ENCODE data around the gene MIPOL1. TPM values are rescaled to one million over a fixed set of nuclear protein-coding genes. Genes with fewer than 3 reads are reported as not detected.

Gene MIPOL1
- total and polyA plus RNA-seq, 2 of the 13 experiments (the other 11 are each of a cell fraction or from before 2014, with no cell fraction given) = 8.6 to 34.2 TPM

DNA sequence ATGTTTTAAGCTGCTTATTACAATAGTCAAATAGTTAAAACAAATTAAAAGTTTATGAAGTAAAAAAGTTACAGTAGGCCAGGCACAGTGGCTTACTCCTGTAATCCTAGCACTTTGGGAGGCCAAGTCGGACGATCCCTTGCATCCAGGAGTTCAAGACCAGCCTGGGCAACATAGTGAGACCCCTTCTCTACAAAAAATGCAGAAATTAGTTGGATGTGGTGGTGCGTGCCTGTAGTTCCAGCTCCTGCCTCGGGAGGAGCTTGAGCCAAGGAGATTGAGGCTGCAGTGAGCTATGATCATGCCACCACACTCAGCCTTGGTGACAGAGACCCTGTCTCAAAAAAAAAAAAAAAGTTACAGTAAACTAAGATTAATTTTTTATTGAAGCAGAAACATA is 142.6 kb downstream of the MIPOL1 start (continued):
- no peak for TF ChIP-seq ZBTB7A (CRISPR knock-in tag; IDR thresholded peaks at IDR 0.05)
- peak; percentile 15; the same call in 1 of the 2 replicates for TF ChIP-seq SALL1 (CRISPR knock-in tag; IDR thresholded peaks at IDR 0.05)
- no peak for TF ChIP-seq BCL6 (CRISPR knock-in tag; IDR thresholded peaks at IDR 0.05)
- no peak for TF ChIP-seq ZNF225 (CRISPR knock-in tag; IDR thresholded peaks at IDR 0.05)
- no peak for TF ChIP-seq TOE1 (CRISPR knock-in tag; IDR thresholded peaks at IDR 0.05)
- no peak for TF ChIP-seq RARA (CRISPR knock-in tag; IDR thresholded peaks at IDR 0.05)
- peak; percentile 84 for TF ChIP-seq STAG1 (CRISPR knock-in tag; IDR thresholded peaks at IDR 0.05)
- TF ChIP-seq TSC22D2 (CRISPR knock-in tag; IDR thresholded peaks at IDR 0.05; ENCODE audit: borderline replicate concordance) = 0 out of 2 replicates have a peak, but pooled peaks have one; percentile 71
- TF ChIP-seq ZNF615 (CRISPR knock-in tag; IDR thresholded peaks at IDR 0.05; ENCODE audit: borderline replicate concordance) = no peak
- no peak for TF ChIP-seq ZNF253 (CRISPR knock-in tag; IDR thresholded peaks at IDR 0.05; ENCODE audit: borderline replicate concordance)
- no peak for TF ChIP-seq ZNF33B (CRISPR knock-in tag; IDR thresholded peaks at IDR 0.05)
- no peak for TF ChIP-seq CENPX (CRISPR knock-in tag; IDR thresholded peaks at IDR 0.05)
- TF ChIP-seq ZNF75D (CRISPR knock-in tag; IDR thresholded peaks at IDR 0.05; ENCODE audit: borderline replicate concordance) = no peak
- TF ChIP-seq ZNF850 (CRISPR knock-in tag; conservative IDR thresholded peaks at IDR 0.05) = no peak
- TF ChIP-seq MTF2 (CRISPR knock-in tag; IDR thresholded peaks at IDR 0.05; ENCODE audit: borderline replicate concordance) = no peak
- TF ChIP-seq, protein P1, sequence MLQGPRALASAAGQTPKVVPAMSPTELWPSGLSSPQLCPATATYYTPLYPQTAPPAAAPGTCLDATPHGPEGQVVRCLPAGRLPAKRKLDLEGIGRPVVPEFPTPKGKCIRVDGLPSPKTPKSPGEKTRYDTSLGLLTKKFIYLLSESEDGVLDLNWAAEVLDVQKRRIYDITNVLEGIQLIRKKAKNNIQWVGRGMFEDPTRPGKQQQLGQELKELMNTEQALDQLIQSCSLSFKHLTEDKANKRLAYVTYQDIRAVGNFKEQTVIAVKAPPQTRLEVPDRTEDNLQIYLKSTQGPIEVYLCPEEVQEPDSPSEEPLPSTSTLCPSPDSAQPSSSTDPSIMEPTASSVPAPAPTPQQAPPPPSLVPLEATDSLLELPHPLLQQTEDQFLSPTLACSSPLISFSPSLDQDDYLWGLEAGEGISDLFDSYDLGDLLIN (CRISPR knock-in tag; IDR thresholded peaks at IDR 0.05; ENCODE audit: borderline replicate concordance) = no peak
- TF ChIP-seq, protein P2, sequence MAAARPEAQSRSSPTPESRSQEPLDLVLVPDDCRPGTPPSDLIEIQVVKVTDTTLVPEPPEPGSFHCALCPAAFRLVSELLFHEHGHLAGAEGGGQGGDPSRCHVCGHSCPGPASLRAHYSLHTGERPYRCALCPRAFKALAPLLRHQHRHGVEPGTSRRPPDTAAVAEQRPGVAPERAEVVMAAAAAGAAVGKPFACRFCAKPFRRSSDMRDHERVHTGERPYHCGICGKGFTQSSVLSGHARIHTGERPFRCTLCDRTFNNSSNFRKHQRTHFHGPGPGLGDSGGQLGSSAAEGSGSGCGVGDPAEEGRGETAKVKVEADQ (CRISPR knock-in tag; IDR thresholded peaks at IDR 0.05; ENCODE audit: borderline replicate concordance) = no peak
- no peak for TF ChIP-seq MED8 (CRISPR knock-in tag; IDR thresholded peaks at IDR 0.05; ENCODE audit: insufficient replicate concordance)
- TF ChIP-seq RCOR2 (CRISPR knock-in tag; IDR thresholded peaks at IDR 0.05) = 0 out of 2 replicates have a peak, but pooled peaks have one; percentile 40
- peak; percentile 99 for TF ChIP-seq ZNF121 (CRISPR knock-in tag; IDR thresholded peaks at IDR 0.05)
- peak; percentile 34; the same call in 1 of the 2 replicates for TF ChIP-seq EHMT2 (IDR thresholded peaks at IDR 0.05; ENCODE audit: borderline replicate concordance, low read depth, low read length)
- TF ChIP-seq WIZ (CRISPR knock-in tag; IDR thresholded peaks at IDR 0.05) = no peak
- no peak for TF ChIP-seq XRCC5 (optimal IDR thresholded peaks at IDR 0.05; ENCODE audit: low read length)
- TF ChIP-seq ZNF20 (CRISPR knock-in tag; IDR thresholded peaks at IDR 0.05) = no peak
- 0 out of 2 replicates have a peak, but pooled peaks have one; percentile 41 for TF ChIP-seq ZNF331 (CRISPR knock-in tag; IDR thresholded peaks at IDR 0.05)
- TF ChIP-seq ZMYM2 (CRISPR knock-in tag; IDR thresholded peaks at IDR 0.05) = peak; percentile 39; the same call in 1 of the 2 replicates
- TF ChIP-seq NCOA5 (CRISPR knock-in tag; IDR thresholded peaks at IDR 0.05) = no peak
- no peak for TF ChIP-seq RBFOX2 (IDR thresholded peaks at IDR 0.05; ENCODE audit: low read depth, low read length)
- no peak for TF ChIP-seq ZNF652 (CRISPR knock-in tag; IDR thresholded peaks at IDR 0.05; ENCODE audit: borderline replicate concordance, low read depth)
- no peak for TF ChIP-seq ZSCAN12 (CRISPR knock-in tag; IDR thresholded peaks at IDR 0.05)
- TF ChIP-seq ZMYM4 (CRISPR knock-in tag; IDR thresholded peaks at IDR 0.05) = peak; percentile 73
- TF ChIP-seq TCF7L2 (IDR thresholded peaks at IDR 0.05; ENCODE audit: low read depth, low read length) = no peak
- no peak for TF ChIP-seq GABPB1 (CRISPR knock-in tag; IDR thresholded peaks at IDR 0.05)
- no peak for TF ChIP-seq THYN1 (CRISPR knock-in tag; IDR thresholded peaks at IDR 0.05; ENCODE audit: borderline replicate concordance, low read depth)
